Right ventricle myocardium superior (tissue), 1 donor: Measurements from ENCODE around the gene SYNE4. TPM values are rescaled to one million over a fixed set of nuclear protein-coding genes. Genes with fewer than 3 reads are reported as not detected.

Experiments
- ATAC-seq: fragments of 200-7000 bp; cut with Tn5 transposase; one replicate; pipeline ENCODE4 v1.9.1; 2020; ENCODE audit warnings: mild to moderate bottlenecking; ENCODE audit not compliant: poor library complexity
- DNase-seq: peaks from one replicate; pipeline ENCODE4 v3.0.0-alpha.2; 2020
- intact Hi-C: fragments of 100-400 bp; cut with DNase I; formaldehyde crosslinking; loops from one replicate; pipeline ENCODE4 v1.11.2; 2022
- total RNA-seq: library from RNA; stranded (reverse); fragmentation: NEBNext Ultra II Directional; extraction: Animal tissue kit (Norgen Biotek cat#: 25700); gene quantifications from one replicate; pipeline ENCODE4 v1.2.1, GENCODE V29; 2021
- donor health status: DM: no; HTN: yes; CAD: no; lungs with severe emphysema.

The SYNE4 gene
- total RNA-seq, 1 donor from 2014 or later: 0.30 TPM

- DNase-seq (no peak), ATAC-seq (no peak)
- intact Hi-C loops: no loop called here
Measured at GRCh38 chr19:36028313-36029041, 19.9 kb upstream of the SYNE4 start.

- DNase-seq (no peak), ATAC-seq (no peak)
- intact Hi-C loops: no loop called here
Measured at GRCh38 chr19:36027696-36028095, 19.1 kb upstream of the SYNE4 start.

GRCh38 chr19:36026091-36026876 is 17.7 kb upstream of the SYNE4 start:
- no peak for DNase-seq
- intact Hi-C loops: no loop called here
- no peak for ATAC-seq

- intact Hi-C loops: no loop called here
- ATAC-seq (no peak), DNase-seq (no peak)
Measured at GRCh38 chr19:36025541-36025940, 16.9 kb upstream of the SYNE4 start.

- intact Hi-C loops: no loop called here
- no peak for DNase-seq
- ATAC-seq: no peak
Measured at GRCh38 chr19:36023432-36023831, 14.8 kb upstream of the SYNE4 start.

- DNase-seq (no peak), ATAC-seq (no peak)
- intact Hi-C loops: no loop called here
Measured at GRCh38 chr19:36019061-36019670, 10.6 kb upstream of the SYNE4 start.

- DNase-seq (peak; percentile 100), ATAC-seq (peak; percentile 98)
- intact Hi-C loops: no loop called here
Measured at GRCh38 chr19:36014012-36014924, 5.7 kb upstream of the SYNE4 start, which contains the start of gene ALKBH6. TSS of gene ALKBH6 (minus strand) at chr19:36014213. CDS start at chr19:36013397, 816 bp downstream.

GRCh38 chr19:36013280-36014011 is 4.8 kb upstream of the SYNE4 start:
- intact Hi-C loops: no loop called here
- DNase-seq: no peak

GRCh38 chr19:36010402-36010801 is 1.8 kb upstream of the SYNE4 start:
- intact Hi-C loops: no loop called here
- ATAC-seq (no peak), DNase-seq (no peak)

More at GRCh38 chr19:36013280-36014011, 4.8 kb upstream of the SYNE4 start:
- no peak for ATAC-seq

- no peak for DNase-seq
- intact Hi-C loops: no loop called here
- ATAC-seq: no peak
Measured at GRCh38 chr19:36009633-36010379, 1.2 kb upstream of the SYNE4 start.

GRCh38 chr19:36009220-36009619 is 607 bp upstream of the SYNE4 start:
- peak; percentile 83 for DNase-seq
- peak; percentile 73 for ATAC-seq
- intact Hi-C loops: no loop called here

- no peak for DNase-seq
- intact Hi-C loops: no loop called here
- ATAC-seq: no peak
Measured at GRCh38 chr19:36006955-36007354, 1.7 kb downstream of the SYNE4 start.

GRCh38 chr19:36003284-36003683 is 5.3 kb downstream of the SYNE4 start:
- intact Hi-C loops: no loop called here
- DNase-seq: no peak
- no peak for ATAC-seq

- intact Hi-C loops: no loop called here
- ATAC-seq (no peak), DNase-seq (no peak)
Measured at GRCh38 chr19:36001605-36002004, 7.0 kb downstream of the SYNE4 start.

- no peak for ATAC-seq
- intact Hi-C loops: loop anchor here (5.0 kb wide), 1 partner anchor 116 kb away; the partner anchor contains the start of genes OVOL3 and POLR2I
- no peak for DNase-seq
Measured at GRCh38 chr19:35996777-35997176, 11.8 kb downstream of the SYNE4 start.

GRCh38 chr19:35995048-35995993 is 13.3 kb downstream of the SYNE4 start, which contains the start of gene SDHAF1:
TSS of gene SDHAF1 (plus strand) at chr19:35995188. CDS start at chr19:35995275, 87 bp downstream.
- intact Hi-C loops: loop anchor here (5.0 kb wide), 1 partner anchor 117 kb away; the partner anchor contains the start of genes OVOL3 and POLR2I
- DNase-seq (peak; percentile 99), ATAC-seq (peak; percentile 98)
